ENCODE data around the gene ARHGEF16.

- TF ChIP-seq POLR2A (IDR thresholded peaks at IDR 0.05) (no peak), CTCF (IDR thresholded peaks at IDR 0.05 in 8 of 11, conservative IDR thresholded peaks at IDR 0.05 in 3 of 11) (no peak)
These were observed 42.1 kb upstream of the ARHGEF16 start for GRCh38 chr1:3412376-3412775.

Data from spleen (tissue), 7 donors.